Endothelial cell of umbilical vein (primary cell): Measurements from ENCODE around the gene IL24. TPM values are rescaled to one million over a fixed set of nuclear protein-coding genes. Genes with fewer than 3 reads are reported as not detected.

ENCODE experiments used
- BruUV-seq: library from RNA; stranded (reverse); fragments of 400-500 nt; replicated peaks from 2 replicates; lab custom pipeline; 2021; lab: Mats Ljungman, UMichigan
- CTCF ChIA-PET: fragments of 300-600, 350-600 bp; sonication (Branson Sonifier 250); formaldehyde crosslinking; loops from one replicate; lab custom pipeline; 2021; ENCODE audit warnings: antibody characterized with exemption, inconsistent platforms; lab: Charles Lee
- POLR2A ChIA-PET: fragments of 300-600, 350-600 bp; sonication (Branson Sonifier 250); formaldehyde crosslinking; loops from one replicate; lab custom pipeline; 2021; ENCODE audit warnings: antibody characterized with exemption, inconsistent platforms; lab: Charles Lee
- DNase-seq: peaks from one replicate; pipeline ENCODE4 v3.0.0-alpha.2; 2011; ENCODE audit warnings: low read depth, low spot score
- FAIRE-seq: peaks from 2 replicates; lab custom pipeline; 2011; peaks lifted over from hg19 to GRCh38; lab: Jason Lieb, UNC
- H2AFZ ChIP-seq: 2 replicates; pipeline ENCODE4 v1.6.0; 2012; ENCODE audit warnings: low read depth, low read length, control low read depth, inconsistent platforms
- H3K27ac ChIP-seq: 2 replicates; pipeline ENCODE4 v1.5.1; 2011; ENCODE audit warnings: low read depth, mild to moderate bottlenecking, control low read depth, low read length, moderate library complexity; ENCODE audit not compliant: insufficient read depth
- H3K27me3 ChIP-seq, 2 experiments: 2 replicates each; pipeline versions ENCODE4 v1.6.0 to v1.6.1; 2011; ENCODE audit warnings: low read length in 2 of 2, mixed read lengths in 1 of 2; ENCODE audit not compliant: control insufficient read depth in 2 of 2, insufficient read depth in 2 of 2
- H3K36me3 ChIP-seq, 2 experiments: 2 replicates in 1 of 2; 3 replicates in 1 of 2; pipeline ENCODE4 v1.5.1; 2011; ENCODE audit warnings: low read length in 2 of 2, mild to moderate bottlenecking in 1 of 2, moderate library complexity in 1 of 2; ENCODE audit not compliant: control insufficient read depth in 2 of 2, insufficient read depth in 2 of 2; ENCODE audit errors: extremely low read depth in 1 of 2
- H3K4me1 ChIP-seq: 3 replicates; pipeline ENCODE4 v1.5.1; 2011; ENCODE audit warnings: mild to moderate bottlenecking, low read length; ENCODE audit not compliant: control insufficient read depth, insufficient read depth; ENCODE audit errors: extremely low read depth
- H3K4me2 ChIP-seq: 2 replicates; pipeline ENCODE4 v1.6.1; 2011; ENCODE audit warnings: low read length, control low read depth, mixed read lengths; ENCODE audit not compliant: insufficient read depth
- H3K4me3 ChIP-seq, 3 experiments: fragments of 200-600 bp in 1 of 3; sonication (generic), shearing (Covaris generic) in 1 of 3; replicated peaks in 1 of 3; 2 replicates each; pipeline ENCODE4 v1.5.1; 2011 to 2016; ENCODE audit warnings: control low read depth in 3 of 3, low read length in 3 of 3, mild to moderate bottlenecking in 2 of 3, inconsistent platforms in 1 of 3, low read depth in 1 of 3, moderate library complexity in 1 of 3; ENCODE audit not compliant: insufficient read depth in 1 of 3
- H3K79me2 ChIP-seq: 2 replicates; pipeline ENCODE4 v1.6.0; 2012; ENCODE audit warnings: low read length, inconsistent platforms; ENCODE audit not compliant: control insufficient read depth, insufficient read depth
- H3K9ac ChIP-seq: replicated peaks from 2 replicates; pipeline ENCODE3; 2011; ENCODE audit warnings: low read length, control low read depth; ENCODE audit not compliant: insufficient read depth; ENCODE audit errors: extremely low read depth
- H3K9me1 ChIP-seq: replicated peaks from 3 replicates; pipeline ENCODE4 v1.6.0; 2011; ENCODE audit warnings: mild to moderate bottlenecking, low read length; ENCODE audit not compliant: control insufficient read depth, insufficient read depth; ENCODE audit errors: extremely low read depth
- H3K9me3 ChIP-seq: replicated peaks from 2 replicates; pipeline ENCODE4 v1.5.1; 2012; ENCODE audit warnings: low read length, inconsistent platforms; ENCODE audit not compliant: control insufficient read depth, insufficient read depth
- H4K20me1 ChIP-seq: replicated peaks from 2 replicates; pipeline ENCODE3; 2011; ENCODE audit warnings: mild to moderate bottlenecking, low read length; ENCODE audit not compliant: control insufficient read depth, insufficient read depth; ENCODE audit errors: extremely low read depth
- CTCF ChIP-seq, 2 donors: IDR thresholded peaks; 1 replicate in 1 of 2; 2 replicates in 1 of 2; pipeline ENCODE4 v1.5.1; 2011; ENCODE audit warnings: low read length in 2 of 2, mild to moderate bottlenecking in 2 of 2, moderate library complexity in 2 of 2, control low read depth in 1 of 2, inconsistent platforms in 1 of 2, low read depth in 1 of 2; ENCODE audit not compliant: insufficient read depth in 1 of 2; ENCODE audit errors: extremely low read depth in 1 of 2
- EZH2 ChIP-seq: IDR thresholded peaks from 2 replicates; pipeline ENCODE4 v1.6.1; 2012; ENCODE audit warnings: borderline replicate concordance, low read depth, mild to moderate bottlenecking, moderate library complexity, low read length, inconsistent platforms; ENCODE audit not compliant: severe bottlenecking
- FOS ChIP-seq: IDR thresholded peaks from 2 replicates; pipeline ENCODE4 v1.6.1; 2011; ENCODE audit warnings: mild to moderate bottlenecking, low read length, moderate library complexity, borderline replicate concordance; ENCODE audit not compliant: insufficient read depth
- GATA2 ChIP-seq: IDR thresholded peaks from 2 replicates; pipeline ENCODE4 v1.7.0; 2011; ENCODE audit warnings: low read depth, mild to moderate bottlenecking, moderate library complexity, mixed read lengths, low read length; ENCODE audit not compliant: insufficient read length, insufficient read depth
- JUN ChIP-seq: IDR thresholded peaks from 2 replicates; pipeline ENCODE4 v1.6.1; 2011; ENCODE audit warnings: borderline replicate concordance, low read depth; ENCODE audit not compliant: insufficient read length, insufficient read depth
- MAX ChIP-seq: IDR thresholded peaks from 2 replicates; pipeline ENCODE4 v1.6.1; 2011; ENCODE audit not compliant: insufficient read depth, insufficient read length
- MYC ChIP-seq: IDR thresholded peaks from one replicate; pipeline ENCODE4 v1.6.1; 2011; ENCODE audit warnings: mild to moderate bottlenecking, low read depth, low read length
- POLR2A ChIP-seq: IDR thresholded peaks from 2 replicates; pipeline ENCODE4 v1.6.1; 2012; ENCODE audit warnings: low read depth, mild to moderate bottlenecking, control low read depth, low read length
- POLR2AphosphoS5 ChIP-seq: IDR thresholded peaks from 2 replicates; pipeline ENCODE4 v1.6.1; 2012; ENCODE audit warnings: low read depth, mild to moderate bottlenecking, control low read depth, low read length, moderate library complexity; ENCODE audit not compliant: insufficient read depth
- dilution Hi-C: fragments of 300-500 bp; cut with MboI; formaldehyde crosslinking; loops from one replicate; pipeline ENCODE4 v1.15.0; 2019; ENCODE audit warnings: low sequenced_read_pairs; ENCODE audit not compliant: extremely low pct_ligation_motif_present
- intact Hi-C: fragments of 100-400 bp; cut with micrococcal nuclease; formaldehyde crosslinking; loops from one replicate; pipeline ENCODE4 v1.10.0; 2022
- polyA plus RNA-seq, 4 experiments: library from polyadenylated mRNA; depleted of rRNA in 3 of 4; stranded (reverse) in 3 of 4; unstranded in 1 of 4; fragments of >200 nt; gene quantifications; 2 replicates each; pipeline versions ENCODE4 v1.2.1 to v1.2.3, GENCODE V29; 2011 to 2012; ENCODE audit warnings: missing spikeins in 1 of 4
- total RNA-seq: library from RNA; stranded (reverse); gene quantifications from 2 replicates; pipeline ENCODE4 v1.2.3, GENCODE V29; 2021

IL24 gene
- total and polyA plus RNA-seq, 2 donors (not counting 3 experiments of a cell fraction or from before 2014, with no cell fraction given) = not detected

GRCh38 chr1:206901944-206902343 is 4.7 kb downstream of the IL24 start:
- Histone ChIP-seq H3K4me2 (no peak overlapping the region), H3K4me1 (no peaks in the 10 kb centered on the region), H3K36me3 (no peaks in the 10 kb centered on the region), H3K79me2 (no peaks in the 10 kb centered on the region), H4K20me1 (no peaks in the 10 kb centered on the region), H3K27ac (no peak overlapping the region), H3K4me3 (no peak overlapping the region), H3K9me1 (no peaks in the 10 kb centered on the region), H2AFZ (no peak overlapping the region), H3K9ac (no peak overlapping the region), H3K27me3 (peaks cover 2 to 3% of the 10 kb centered on the region in 2 experiments), H3K9me3 (no peaks in the 10 kb centered on the region)
- no peak for DNase-seq
- CTCF ChIA-PET = interaction anchor here (4.2 kb wide), 1 partner anchor 10 kb away, joined by 21 read pairs; no protein-coding TSS in a partner anchor
- no peak for FAIRE-seq
- dilution Hi-C loops = no loop called here
- BruUV-seq = no TSS peak
- TF ChIP-seq POLR2A (no peak), MAX (no peak), POLR2AphosphoS5 (no peak), JUN (no peak), CTCF (IDR thresholded peaks at IDR 0.05; ENCODE audit: extremely low read depth in 1 of 2, insufficient read depth in 1 of 2, low read depth in 1 of 2, low read length in 2 of 2) (no peak), EZH2 (no peak), GATA2 (no peak), FOS (no peak), MYC (no peak)
- intact Hi-C loops = no loop called here
- POLR2A ChIA-PET = no interaction called here
